Activated T-helper 2 cell treated with anti-CD3 and anti-CD28 coated beads, Interferon-gamma antibody, Interleukin-2, Interleukin-4, amounts not matched to agents 10 μg/mL and 5 μg/mL and 100 μg/mL, durations not matched to agents 14 hours and 24 hours and 36 hours (primary cell): ENCODE results near the gene MSLN. TPM values are rescaled to one million over a fixed set of nuclear protein-coding genes. Genes with fewer than 3 reads are reported as not detected.

ENCODE experiments used
- DNase-seq: peaks from one replicate; pipeline ENCODE4 v3.0.0; 2021; ENCODE audit warnings: low spot score
- H3K27ac Mint-ChIP-seq: one replicate; pipeline ENCODE4 v1.8.0; 2021; ENCODE audit warnings: mixed read lengths
- H3K27me3 Mint-ChIP-seq: one replicate; pipeline ENCODE4 v1.8.0; 2021; ENCODE audit warnings: low read depth, mixed read lengths
- H3K36me3 Mint-ChIP-seq: one replicate; pipeline ENCODE4 v1.8.0; 2021; ENCODE audit warnings: low read depth, mixed read lengths
- H3K4me1 Mint-ChIP-seq: one replicate; pipeline ENCODE4 v1.8.0; 2021; ENCODE audit warnings: low read depth, mixed read lengths
- H3K4me3 Mint-ChIP-seq: one replicate; pipeline ENCODE4 v1.8.0; 2021; ENCODE audit warnings: low read depth, mild to moderate bottlenecking, moderate library complexity, mixed read lengths
- H3K9me3 Mint-ChIP-seq: one replicate; pipeline ENCODE4 v1.8.0; 2021; ENCODE audit warnings: mixed read lengths
- intact Hi-C: fragments of 100-400 bp; cut with micrococcal nuclease; formaldehyde crosslinking; loops from one replicate; pipeline ENCODE4 v1.15.1; 2023
- total RNA-seq: library from RNA; stranded (reverse); gene quantifications from 2 replicates; pipeline ENCODE4 v1.2.3, GENCODE V29; 2022

The MSLN gene
- total RNA-seq, 1 donor from 2014 or later = not detected

GRCh38 chr16:801584-802363 is 41.2 kb downstream of the MSLN start:
- Mint-ChIP-seq H3K9me3 (no peaks in the 10 kb centered on the region), H3K27me3 (peaks cover 5% of the 10 kb centered on the region), H3K36me3 (peaks cover 12% of the 10 kb centered on the region), H3K4me1 (no peaks in the 10 kb centered on the region), H3K27ac (no peak overlapping the region), H3K4me3 (no peak overlapping the region)
- intact Hi-C loops = loop anchor here (10.0 kb wide), 1 partner anchor 163 kb away; no protein-coding TSS in a partner anchor
- no peak for DNase-seq

- Mint-ChIP-seq H3K27me3 (peaks cover 5% of the 10 kb centered on the region), H3K4me1 (no peaks in the 10 kb centered on the region), H3K27ac (no peak overlapping the region), H3K9me3 (no peaks in the 10 kb centered on the region), H3K4me3 (no peak overlapping the region), H3K36me3 (peaks cover 12% of the 10 kb centered on the region)
- DNase-seq = no peak
- intact Hi-C loops = loop anchor here (10.0 kb wide), 1 partner anchor 162 kb away; no protein-coding TSS in a partner anchor
Observed at GRCh38 chr16:802461-802860, 41.9 kb downstream of the MSLN start.

GRCh38 chr16:802914-803753 is 42.6 kb downstream of the MSLN start:
- H3K4me3 Mint-ChIP-seq = no peak overlapping the region
- intact Hi-C loops = loop anchor here (10.0 kb wide), 1 partner anchor 162 kb away; no protein-coding TSS in a partner anchor
- peaks cover 4% of the 10 kb centered on the region for H3K4me1 Mint-ChIP-seq
- DNase-seq = no peak
- no peaks in the 10 kb centered on the region for H3K9me3 Mint-ChIP-seq
- H3K27me3 Mint-ChIP-seq = peaks cover 5% of the 10 kb centered on the region
- no peak overlapping the region for H3K27ac Mint-ChIP-seq
- H3K36me3 Mint-ChIP-seq = peaks cover 9% of the 10 kb centered on the region

GRCh38 chr16:803754-804080 is 43.2 kb downstream of the MSLN start:
- H3K9me3 Mint-ChIP-seq = no peaks in the 10 kb centered on the region
- H3K4me1 Mint-ChIP-seq = peaks cover 9% of the 10 kb centered on the region
- H3K27me3 Mint-ChIP-seq = peaks cover 5% of the 10 kb centered on the region
- intact Hi-C loops = loop anchor here (10.0 kb wide), 1 partner anchor 161 kb away; no protein-coding TSS in a partner anchor
- no peak overlapping the region for H3K4me3 Mint-ChIP-seq
- peaks cover 4% of the 10 kb centered on the region for H3K36me3 Mint-ChIP-seq
- no peak for DNase-seq
- H3K27ac Mint-ChIP-seq = no peak overlapping the region

- intact Hi-C loops = loop anchor here (10.0 kb wide), 1 partner anchor 160 kb away; no protein-coding TSS in a partner anchor
- Mint-ChIP-seq H3K9me3 (no peaks in the 10 kb centered on the region), H3K27ac (no peak overlapping the region), H3K27me3 (peaks cover 5% of the 10 kb centered on the region), H3K36me3 (peaks cover 3% of the 10 kb centered on the region), H3K4me3 (peak overlapping the region; percentile 45), H3K4me1 (peaks cover 10% of the 10 kb centered on the region)
- DNase-seq = no peak
Observed at GRCh38 chr16:804193-805048, 43.9 kb downstream of the MSLN start.

- intact Hi-C loops = loop anchor here (10.0 kb wide), 1 partner anchor 159 kb away; no protein-coding TSS in a partner anchor
- Mint-ChIP-seq H3K9me3 (no peaks in the 10 kb centered on the region), H3K27me3 (peaks cover 5% of the 10 kb centered on the region), H3K27ac (no peak overlapping the region), H3K4me3 (no peak overlapping the region), H3K36me3 (peaks cover 3% of the 10 kb centered on the region), H3K4me1 (peaks cover 10% of the 10 kb centered on the region)
- no peak for DNase-seq
Observed at GRCh38 chr16:805474-805873, 44.9 kb downstream of the MSLN start.

- peak; percentile 85 for DNase-seq
- intact Hi-C loops = loop anchor here (10.0 kb wide), 1 partner anchor 157 kb away; no protein-coding TSS in a partner anchor
- peaks cover 4% of the 10 kb centered on the region for H3K27me3 Mint-ChIP-seq
- peaks cover 3% of the 10 kb centered on the region for H3K36me3 Mint-ChIP-seq
- peaks cover 10% of the 10 kb centered on the region for H3K4me1 Mint-ChIP-seq
- H3K27ac Mint-ChIP-seq = peak overlapping the region; percentile 96
- no peaks in the 10 kb centered on the region for H3K9me3 Mint-ChIP-seq
- H3K4me3 Mint-ChIP-seq = peak overlapping the region; percentile 99
Observed at GRCh38 chr16:807347-808084, 47.0 kb downstream of the MSLN start.

GRCh38 chr16:808085-808386 is 47.5 kb downstream of the MSLN start:
- peak overlapping the region; percentile 99 for H3K4me3 Mint-ChIP-seq
- intact Hi-C loops = loop anchor here (10.0 kb wide), 1 partner anchor 157 kb away; no protein-coding TSS in a partner anchor
- no peak for DNase-seq
- peaks cover 8% of the 10 kb centered on the region for H3K27me3 Mint-ChIP-seq
- no peaks in the 10 kb centered on the region for H3K9me3 Mint-ChIP-seq
- H3K36me3 Mint-ChIP-seq = peaks cover 3% of the 10 kb centered on the region
- peaks cover 10% of the 10 kb centered on the region for H3K4me1 Mint-ChIP-seq
- H3K27ac Mint-ChIP-seq = peak overlapping the region; percentile 96

- no peak overlapping the region for H3K4me3 Mint-ChIP-seq
- H3K4me1 Mint-ChIP-seq = peaks cover 4% of the 10 kb centered on the region
- intact Hi-C loops = loop anchor here (2.0 kb wide), 1 partner anchor 243 kb away; no protein-coding TSS in a partner anchor
- peaks cover 15% of the 10 kb centered on the region for H3K27me3 Mint-ChIP-seq
- peak; percentile 40 for DNase-seq
- no peaks in the 10 kb centered on the region for H3K36me3 Mint-ChIP-seq
- no peaks in the 10 kb centered on the region for H3K9me3 Mint-ChIP-seq
- no peak overlapping the region for H3K27ac Mint-ChIP-seq
Observed at GRCh38 chr16:813204-813915, 52.8 kb downstream of the MSLN start.

GRCh38 chr16:813916-814412 is 53.4 kb downstream of the MSLN start:
- Mint-ChIP-seq H3K9me3 (no peaks in the 10 kb centered on the region), H3K36me3 (no peaks in the 10 kb centered on the region), H3K4me1 (no peaks in the 10 kb centered on the region), H3K4me3 (no peak overlapping the region), H3K27ac (no peak overlapping the region), H3K27me3 (peaks cover 15% of the 10 kb centered on the region)
- DNase-seq = no peak
- intact Hi-C loops = loop anchor here (2.0 kb wide), 1 partner anchor 243 kb away; no protein-coding TSS in a partner anchor

GRCh38 chr16:814974-815373 is 54.4 kb downstream of the MSLN start:
- intact Hi-C loops = no loop called here
- no peak for DNase-seq
- Mint-ChIP-seq H3K4me3 (no peak overlapping the region), H3K9me3 (no peaks in the 10 kb centered on the region), H3K27me3 (peaks cover 15% of the 10 kb centered on the region), H3K27ac (no peak overlapping the region), H3K4me1 (peaks cover 8% of the 10 kb centered on the region), H3K36me3 (no peaks in the 10 kb centered on the region)
